Spleen (tissue), 11 donors: ENCODE results near the gene ARFGEF2. TPM values are rescaled to one million over a fixed set of nuclear protein-coding genes. Genes with fewer than 3 reads are reported as not detected.
"Not testable (repeated sequence)": the region's sequence is repeated elsewhere in the genome, so short reads cannot be mapped to it uniquely, and the experiment has no call there.

Experiments used
- DNase-seq: peaks from one replicate; pipeline ENCODE4 v3.0.0-alpha.2; 2020
- H3K27ac ChIP-seq, 8 donors: fragments of 200-600 bp; sonication (generic) in 7 of 8; 1 replicate in 4 of 8; 2 replicates in 4 of 8; pipeline versions ENCODE4 v1.5.0 to v1.8.0; 2016 to 2021; ENCODE audit warnings: inconsistent platforms in 4 of 8, mild to moderate bottlenecking in 4 of 8, moderate library complexity in 1 of 8
- H3K27me3 ChIP-seq, 7 donors: fragments of 200-600 bp; sonication (generic) in 6 of 7; replicated peaks in 1 of 7; 1 replicate in 4 of 7; 2 replicates in 3 of 7; pipeline versions ENCODE4 v1.5.0 to v1.8.0; 2016 to 2021; ENCODE audit warnings: inconsistent platforms in 3 of 7, mild to moderate bottlenecking in 1 of 7
- H3K36me3 ChIP-seq, 6 donors: fragments of 200-600 bp; sonication (generic) in 5 of 6; 1 replicate in 4 of 6; 2 replicates in 2 of 6; pipeline versions ENCODE4 v1.5.0 to v1.8.0; 2016 to 2021; ENCODE audit warnings: inconsistent platforms in 2 of 6
- H3K4me1 ChIP-seq, 6 donors: fragments of 200-600 bp; sonication (generic) in 5 of 6; 1 replicate in 3 of 6; 2 replicates in 3 of 6; pipeline versions ENCODE4 v1.5.0 to v1.8.0; 2016 to 2021; ENCODE audit warnings: inconsistent platforms in 3 of 6
- H3K4me3 ChIP-seq, 8 donors: fragments of 200-600 bp; sonication (generic) in 7 of 8; 1 replicate in 4 of 8; 2 replicates in 4 of 8; pipeline versions ENCODE4 v1.5.0 to v1.8.0; 2016 to 2021; ENCODE audit warnings: inconsistent platforms in 4 of 8, mild to moderate bottlenecking in 4 of 8, moderate library complexity in 2 of 8
- H3K9me3 ChIP-seq, 8 donors: fragments of 200-600 bp; sonication (generic) in 7 of 8; 1 replicate in 4 of 8; 2 replicates in 4 of 8; pipeline versions ENCODE4 v1.5.0 to v1.8.0; 2016 to 2021; ENCODE audit warnings: inconsistent platforms in 4 of 8
- POLR2A ChIP-seq, 3 donors: fragments of 450-650 bp; IDR thresholded peaks; one replicate each; pipeline ENCODE4 v1.5.1; 2017; ENCODE audit warnings: antibody characterized with exemption in 3 of 3, mild to moderate bottlenecking in 1 of 3
- POLR2AphosphoS5 ChIP-seq, 3 donors: sonication (generic); formaldehyde crosslinking; IDR thresholded peaks; one replicate each; pipeline ENCODE4 v1.5.1; 2017; ENCODE audit warnings: antibody characterized with exemption in 3 of 3
- WGBS, 5 donors: extraction: QIAGEN DNeasy Blood & Tissue Kit in 3 of 5; methylation state at CpG; one replicate each; pipeline versions ENCODE4 v1.1.5 to v1.1.7; 2013 to 2018; 5-methylcytosine and 5-hydroxymethylcytosine counted together
- intact Hi-C: fragments of 100-400 bp; cut with DNase I; formaldehyde crosslinking; loops from one replicate; pipeline ENCODE4 v1.15.0; 2023; ENCODE audit warnings: low total_unique reads
- polyA plus RNA-seq, 3 donors: library from polyadenylated mRNA; stranded (reverse); fragments of 200-250 nt; gene quantifications; one replicate each; pipeline ENCODE4 v1.2.1, GENCODE V29; 2013
- total RNA-seq, 7 donors: library from RNA; depleted of rRNA in 3 of 7; stranded (reverse); fragments of >200 nt in 3 of 7; fragmentation: NEBNext Ultra II Directional in 4 of 7; extraction: Animal tissue kit (Norgen Biotek cat#: 25700) in 4 of 7; gene quantifications; one replicate each; pipeline versions ENCODE4 v1.1.0 to v1.2.1, GENCODE V29; 2016 to 2021
- TF ChIP-seq, protein P1 (sequence below), 11 experiments: fragments of 200-600 bp in 7 of 11; fragments of 450-650 bp in 4 of 11; sonication (generic) in 4 of 11; IDR thresholded peaks in 8 of 11; conservative IDR thresholded peaks in 3 of 11; 1 replicate in 7 of 11; 2 replicates in 4 of 11; pipeline versions ENCODE4 v1.4.0 to v1.8.0; 2016 to 2021; ENCODE audit warnings: antibody characterized with exemption in 11 of 11, inconsistent platforms in 4 of 11, mild to moderate bottlenecking in 1 of 11
- donor health status: healthy with polysubstance abuse.
- donor health status: DM: no; HTN: no; CAD: no; lungs with moderate emphysema.
- donor health status: DM: no; HTN: no; CAD: no.
- donor health status: Bipolar disorder and iron deficiency.
- donor health status: healthy.
- donor health status: DM: no; HTN: no; CAD: no.
- donor health status: DM: yes; HTN: yes; CAD: no.

ARFGEF2 gene
- total and polyA plus RNA-seq, 10 donors = 6.7 to 44.4 (median 40.8) TPM

DNA sequence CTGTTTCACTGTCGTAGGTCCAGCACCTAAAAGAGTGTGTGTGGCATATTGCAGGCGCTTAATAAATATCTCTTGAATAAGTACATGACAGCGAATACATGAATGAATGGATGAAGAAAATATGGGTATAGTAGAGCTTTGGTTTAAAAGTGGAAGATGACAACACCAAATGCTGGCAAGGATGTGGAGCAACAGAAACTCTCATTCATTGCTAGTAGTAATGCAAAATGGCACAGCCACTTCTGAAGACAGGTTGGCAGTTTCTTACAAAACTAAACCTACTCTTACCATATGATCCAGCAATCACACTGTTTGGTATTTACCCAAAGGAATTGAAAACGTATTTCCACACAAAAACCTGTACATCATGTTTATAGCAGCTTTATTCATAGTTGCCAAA, 36.3 kb upstream of the ARFGEF2 start:
- WGBS, 5 donors = 83 to 91% (median 88%) methylated on average over 4 of the region's 4 CpGs
- H3K4me3 ChIP-seq = no peak overlapping the region
- H3K36me3 ChIP-seq = no peaks in the 10 kb centered on the region
- intact Hi-C loops = no loop called here
- H3K9me3 ChIP-seq = no peaks in the 10 kb centered on the region
- H3K27ac ChIP-seq = no peak overlapping the region
- DNase-seq = no peak
- H3K4me1 ChIP-seq = peaks cover 0 to 12% (median 0%) of the 10 kb centered on the region in 6 donors
- no peaks in the 10 kb centered on the region for H3K27me3 ChIP-seq
- no peak for TF ChIP-seq POLR2AphosphoS5 (IDR thresholded peaks at IDR 0.05)
- no peak for TF ChIP-seq POLR2A (IDR thresholded peaks at IDR 0.05)
- TF ChIP-seq, protein P1, sequence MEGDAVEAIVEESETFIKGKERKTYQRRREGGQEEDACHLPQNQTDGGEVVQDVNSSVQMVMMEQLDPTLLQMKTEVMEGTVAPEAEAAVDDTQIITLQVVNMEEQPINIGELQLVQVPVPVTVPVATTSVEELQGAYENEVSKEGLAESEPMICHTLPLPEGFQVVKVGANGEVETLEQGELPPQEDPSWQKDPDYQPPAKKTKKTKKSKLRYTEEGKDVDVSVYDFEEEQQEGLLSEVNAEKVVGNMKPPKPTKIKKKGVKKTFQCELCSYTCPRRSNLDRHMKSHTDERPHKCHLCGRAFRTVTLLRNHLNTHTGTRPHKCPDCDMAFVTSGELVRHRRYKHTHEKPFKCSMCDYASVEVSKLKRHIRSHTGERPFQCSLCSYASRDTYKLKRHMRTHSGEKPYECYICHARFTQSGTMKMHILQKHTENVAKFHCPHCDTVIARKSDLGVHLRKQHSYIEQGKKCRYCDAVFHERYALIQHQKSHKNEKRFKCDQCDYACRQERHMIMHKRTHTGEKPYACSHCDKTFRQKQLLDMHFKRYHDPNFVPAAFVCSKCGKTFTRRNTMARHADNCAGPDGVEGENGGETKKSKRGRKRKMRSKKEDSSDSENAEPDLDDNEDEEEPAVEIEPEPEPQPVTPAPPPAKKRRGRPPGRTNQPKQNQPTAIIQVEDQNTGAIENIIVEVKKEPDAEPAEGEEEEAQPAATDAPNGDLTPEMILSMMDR (IDR thresholded peaks at IDR 0.05 in 8 of 11, conservative IDR thresholded peaks at IDR 0.05 in 3 of 11) = no peak

DNA sequence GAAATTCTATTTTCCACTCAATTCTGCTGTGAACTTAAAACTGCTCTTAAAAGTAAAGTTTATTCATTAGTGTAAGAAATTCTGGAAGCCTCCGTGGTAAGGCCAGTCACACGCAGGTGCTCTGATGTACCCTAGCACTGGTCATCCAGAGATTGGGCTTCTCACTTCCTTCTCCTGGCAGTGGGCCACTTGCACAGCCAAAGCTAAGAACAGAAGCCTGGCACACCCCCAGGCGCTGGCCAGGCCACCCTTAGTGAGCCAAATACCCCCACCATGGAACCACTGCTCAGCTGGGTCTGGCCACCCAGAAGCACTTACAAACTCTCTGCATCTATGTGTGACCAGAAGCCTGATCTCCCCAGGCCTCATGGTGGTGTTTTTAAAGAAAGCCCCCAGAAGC, 35.3 kb upstream of the ARFGEF2 start:
- 71 to 90% (median 87%) methylated on average over 3 of the region's 3 CpGs for WGBS, 5 donors
- no peaks in the 10 kb centered on the region for H3K27me3 ChIP-seq
- no peak overlapping the region for H3K4me3 ChIP-seq
- H3K27ac ChIP-seq = no peak overlapping the region
- H3K4me1 ChIP-seq = peaks cover 0 to 10% (median 0%) of the 10 kb centered on the region in 6 donors
- no peak for DNase-seq
- no peaks in the 10 kb centered on the region for H3K36me3 ChIP-seq
- TF ChIP-seq POLR2AphosphoS5 (IDR thresholded peaks at IDR 0.05) = no peak
- intact Hi-C loops = no loop called here
- H3K9me3 ChIP-seq = no peaks in the 10 kb centered on the region

DNA sequence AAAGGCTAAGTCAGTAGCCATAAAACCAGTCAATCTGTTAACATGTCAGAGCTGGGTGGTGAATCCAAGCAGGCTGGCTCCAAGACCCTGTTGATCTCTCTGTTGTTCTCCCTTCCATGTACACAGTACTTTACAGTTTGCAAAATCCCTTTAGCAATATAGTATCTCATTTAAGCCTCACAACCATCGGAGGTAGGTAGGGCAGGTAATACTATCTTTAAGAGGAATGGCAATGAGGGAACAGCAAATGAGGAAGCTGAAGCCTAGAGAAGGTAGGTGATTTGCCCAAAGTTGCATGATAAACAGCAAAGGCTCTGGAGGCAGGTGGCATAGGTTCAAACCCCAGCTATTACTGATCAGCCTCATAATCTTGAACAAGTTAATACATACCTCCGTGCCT, 34.7 kb upstream of the ARFGEF2 start:
- H3K36me3 ChIP-seq = no peaks in the 10 kb centered on the region
- no peak for DNase-seq
- TF ChIP-seq POLR2AphosphoS5 (IDR thresholded peaks at IDR 0.05) = no peak
- no peak for TF ChIP-seq POLR2A (IDR thresholded peaks at IDR 0.05)
- TF ChIP-seq, protein P1 (IDR thresholded peaks at IDR 0.05 in 8 of 11, conservative IDR thresholded peaks at IDR 0.05 in 3 of 11) = no peak
- H3K27ac ChIP-seq = no peak overlapping the region
- no peak overlapping the region for H3K4me3 ChIP-seq
- peaks cover 0 to 10% (median 0%) of the 10 kb centered on the region in 6 donors for H3K4me1 ChIP-seq
- intact Hi-C loops = no loop called here
- WGBS, 5 donors = 76 to 90% (median 86%) methylated on average over 2 of the region's 2 CpGs
- H3K9me3 ChIP-seq = no peaks in the 10 kb centered on the region
- no peaks in the 10 kb centered on the region for H3K27me3 ChIP-seq

DNA sequence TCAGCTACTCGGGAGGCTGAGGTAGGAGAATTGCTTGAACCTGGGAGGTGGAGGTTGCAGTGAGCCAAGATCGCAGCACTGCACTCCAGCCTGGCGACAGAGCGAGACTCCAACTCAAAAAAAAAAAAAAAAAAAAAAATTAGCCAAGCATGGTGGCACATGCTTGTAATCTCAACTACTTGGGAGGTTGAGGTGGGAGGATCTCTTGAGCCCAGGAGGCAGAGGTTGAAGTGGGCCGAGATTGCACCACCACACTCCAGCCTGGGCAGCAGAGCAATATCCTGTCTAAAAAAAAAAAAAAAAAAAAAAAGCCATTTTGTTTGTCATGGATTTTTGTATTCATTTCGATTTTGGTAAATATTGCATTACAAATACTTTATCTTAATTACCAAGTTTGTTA, 33.0 kb upstream of the ARFGEF2 start:
- DNase-seq, H3K27me3 ChIP-seq, intact Hi-C loops, H3K9me3 ChIP-seq, H3K36me3 ChIP-seq, H3K27ac ChIP-seq, H3K4me3 ChIP-seq: not testable (repeated sequence)
- peaks cover 0 to 10% (median 0%) of the 10 kb centered on the region in 6 donors for H3K4me1 ChIP-seq
- 79 to 88% (median 87%) methylated on average over 6 of the region's 6 CpGs for WGBS, 5 donors

DNA sequence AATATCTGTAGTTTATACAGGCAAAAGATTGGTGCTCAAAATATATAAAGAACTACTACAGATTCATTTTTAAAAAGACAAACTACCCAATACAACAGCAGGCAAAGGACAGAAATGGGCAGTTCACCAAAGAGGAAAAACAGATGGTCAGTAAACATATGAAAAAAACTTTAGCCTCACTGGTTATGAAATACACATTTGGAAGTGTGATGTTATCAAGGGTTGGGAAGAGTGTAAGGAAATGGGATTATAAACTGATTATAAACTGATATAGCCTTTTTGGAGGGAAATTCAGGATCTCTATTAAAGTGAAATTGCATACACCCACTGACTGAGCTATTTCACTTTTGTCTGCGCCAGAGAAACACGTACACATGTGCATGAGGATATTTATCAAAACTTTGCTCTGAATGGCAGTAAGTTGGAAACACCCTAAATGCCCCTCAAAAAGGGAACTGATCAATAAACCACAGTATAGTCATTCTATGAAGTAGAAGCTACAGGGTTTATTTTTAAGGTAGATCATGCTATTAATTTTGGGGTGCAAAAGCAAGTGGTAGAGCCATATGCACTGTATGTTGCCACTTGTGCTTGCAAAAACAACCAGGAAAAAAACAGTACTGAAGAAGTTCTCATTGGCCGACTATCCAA, 32.2 kb upstream of the ARFGEF2 start:
- DNase-seq = no peak

More for the DNA sequence above, 32.2 kb upstream of the ARFGEF2 start:
- Histone ChIP-seq H3K27ac (no peak overlapping the region), H3K4me1 (peaks cover 0 to 10% (median 0%) of the 10 kb centered on the region in 6 donors), H3K27me3 (no peaks in the 10 kb centered on the region), H3K36me3 (no peaks in the 10 kb centered on the region), H3K9me3 (peaks cover 0 to 10% (median 0%) of the 10 kb centered on the region in 8 donors), H3K4me3 (no peak overlapping the region)
- intact Hi-C loops = no loop called here
- WGBS, 5 donors = 67 to 84% (median 70%) methylated on average over 3 of the region's 3 CpGs
- TF ChIP-seq POLR2AphosphoS5 (IDR thresholded peaks at IDR 0.05) (no peak), POLR2A (IDR thresholded peaks at IDR 0.05) (no peak)
- TF ChIP-seq, protein P1 (IDR thresholded peaks at IDR 0.05 in 8 of 11, conservative IDR thresholded peaks at IDR 0.05 in 3 of 11) = no peak
